NCI-H510A treated with DMSO at 0.1 percent for 48 hours (cell line): ENCODE data around the gene POTEF.
"Not testable (repeated sequence)": the region's sequence is repeated elsewhere in the genome, so short reads cannot be mapped to it uniquely, and the experiment has no call there.

Experiments used
- DNase-seq: peaks from one replicate; lab custom pipeline; 2025; lab: John Stamatoyannopoulos, UW

Gene POTEF

DNA sequence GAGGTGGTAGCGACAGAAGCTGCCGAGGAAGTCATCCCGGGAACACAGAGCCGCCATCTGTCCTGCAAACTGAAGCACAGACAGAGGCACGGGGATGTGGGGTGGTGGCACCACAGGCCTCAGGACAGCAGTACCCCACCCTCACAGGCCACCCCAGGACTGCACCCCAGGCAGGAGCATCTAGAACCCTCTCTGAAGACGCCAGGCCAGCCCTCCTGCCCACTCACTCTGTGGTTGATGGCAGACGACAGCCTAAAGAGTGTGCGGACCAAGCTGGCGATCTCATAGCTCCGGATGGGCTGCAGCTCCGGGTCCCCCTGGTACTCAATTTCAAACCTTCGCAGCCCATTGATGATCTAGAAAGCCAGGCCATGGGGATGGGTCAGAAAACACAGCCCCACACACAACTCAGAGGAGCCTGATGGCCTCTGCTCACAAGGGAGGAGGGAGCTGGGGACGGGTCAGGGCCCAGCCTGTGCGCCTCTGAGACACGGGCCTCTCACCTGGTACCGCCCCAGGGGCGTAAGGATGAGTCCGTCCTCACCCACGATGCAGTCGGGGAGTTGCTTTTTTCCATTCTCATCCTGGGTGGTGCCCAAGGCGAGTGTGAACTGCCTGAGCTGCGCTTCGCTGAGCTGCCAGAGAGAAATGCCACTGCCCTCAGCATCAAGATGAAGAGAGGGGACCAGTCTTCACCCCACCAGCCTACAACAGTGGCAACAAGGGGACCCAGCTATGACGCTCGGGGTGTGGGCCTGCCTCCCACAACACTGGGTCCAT lies 24.0 kb upstream of the POTEF start:
- DNase-seq = no peak

DNA sequence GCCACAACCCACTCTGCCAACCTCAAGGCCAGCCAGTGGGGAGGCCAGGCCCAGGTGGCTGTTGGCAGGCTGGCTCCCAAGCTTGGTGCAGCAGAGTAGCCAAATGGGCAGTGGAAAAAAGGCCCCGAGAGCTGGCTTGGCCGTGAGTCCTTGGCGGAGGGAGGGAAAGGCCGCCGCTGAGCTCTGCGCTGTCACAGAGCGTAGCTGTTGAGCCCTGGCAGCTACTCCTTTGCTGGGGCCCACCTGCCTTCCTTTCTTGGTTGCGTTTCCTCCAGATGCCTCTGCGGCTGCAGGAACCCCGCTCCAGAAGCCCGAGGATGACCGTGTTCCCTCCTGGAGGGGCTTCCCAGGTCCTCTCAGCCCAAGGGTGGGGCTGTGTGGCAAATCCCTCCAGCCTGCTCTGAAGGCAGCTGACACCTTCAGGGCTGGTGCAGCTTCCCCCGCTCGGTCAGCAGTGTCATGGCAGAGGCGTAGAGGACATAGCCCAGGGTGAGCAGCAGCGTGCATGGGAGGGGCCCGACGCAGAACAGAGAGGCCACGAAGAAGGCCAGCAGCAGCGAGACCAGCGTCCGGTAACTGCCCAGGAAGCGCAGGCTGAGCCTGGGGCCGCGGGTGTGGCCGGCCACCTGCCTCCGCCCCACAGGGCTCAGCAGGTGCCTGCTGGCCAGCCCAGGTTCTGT lies 23.3 kb upstream of the POTEF start:
- not testable (repeated sequence) for DNase-seq

DNA sequence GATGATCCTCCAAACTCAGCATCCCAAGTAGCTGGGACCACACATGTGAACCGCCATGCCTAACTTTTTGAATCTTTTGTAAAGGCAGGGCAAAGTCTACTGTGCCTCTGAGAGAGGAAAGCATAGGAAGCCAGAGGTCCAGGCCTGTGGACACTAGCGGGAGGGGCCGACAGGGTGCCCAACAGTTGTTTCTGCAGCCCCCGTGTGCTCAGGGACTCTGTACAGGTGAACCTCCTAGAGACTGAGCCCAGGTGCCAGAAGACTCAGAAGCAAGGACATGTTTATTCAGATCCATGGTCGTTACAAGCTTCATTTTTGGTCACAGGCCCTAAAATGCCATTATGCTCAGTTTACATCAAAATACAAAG lies 22.1 kb upstream of the POTEF start:
- not testable (repeated sequence) for DNase-seq

DNA sequence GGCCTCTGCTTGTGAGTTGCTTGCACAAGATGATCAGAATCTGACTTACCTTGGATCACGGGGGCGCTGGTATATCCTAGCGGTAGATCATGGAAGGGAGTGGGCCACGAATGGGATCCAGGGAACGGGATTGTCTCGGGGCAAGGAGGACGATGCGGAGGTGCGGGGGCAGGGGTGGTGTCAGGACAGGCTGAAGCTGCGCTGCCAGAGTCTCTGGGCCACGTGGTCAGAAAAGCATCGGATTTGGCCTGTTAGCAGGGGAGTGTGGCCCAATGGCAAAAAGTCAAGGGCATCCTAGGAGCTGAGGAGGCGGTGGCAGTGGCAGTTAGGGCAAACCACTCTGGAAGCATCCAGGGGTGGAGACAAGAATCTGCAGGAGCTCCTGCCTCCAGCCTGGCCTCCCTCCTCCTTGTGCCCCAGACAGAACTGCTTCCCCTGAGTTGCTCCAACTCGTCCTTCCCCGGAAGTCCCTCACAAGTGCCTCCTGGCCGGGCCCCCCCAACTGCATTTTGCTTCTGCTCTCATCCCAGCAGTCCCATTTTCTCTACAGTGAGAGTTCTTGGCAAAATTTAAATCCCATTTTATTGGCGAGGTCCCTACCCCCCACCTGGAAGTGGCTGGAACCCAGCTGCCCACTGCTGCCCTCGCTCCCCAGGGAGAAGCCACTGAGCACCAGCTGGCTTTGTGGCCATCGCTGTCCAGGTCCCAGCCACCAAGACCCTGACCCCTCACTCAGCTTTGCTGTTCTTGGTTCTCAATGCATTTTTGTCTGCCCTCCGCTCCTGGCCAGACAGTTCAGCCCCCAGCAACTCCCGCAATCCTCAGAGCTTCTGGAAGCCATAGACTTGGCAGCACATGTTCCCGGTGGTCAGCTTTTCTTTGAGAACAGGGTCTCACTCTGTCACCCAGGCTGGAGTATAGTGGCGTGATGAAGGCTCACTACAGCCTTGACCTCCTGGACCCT lies 21.4 kb upstream of the POTEF start:
- DNase-seq = no peak

DNA sequence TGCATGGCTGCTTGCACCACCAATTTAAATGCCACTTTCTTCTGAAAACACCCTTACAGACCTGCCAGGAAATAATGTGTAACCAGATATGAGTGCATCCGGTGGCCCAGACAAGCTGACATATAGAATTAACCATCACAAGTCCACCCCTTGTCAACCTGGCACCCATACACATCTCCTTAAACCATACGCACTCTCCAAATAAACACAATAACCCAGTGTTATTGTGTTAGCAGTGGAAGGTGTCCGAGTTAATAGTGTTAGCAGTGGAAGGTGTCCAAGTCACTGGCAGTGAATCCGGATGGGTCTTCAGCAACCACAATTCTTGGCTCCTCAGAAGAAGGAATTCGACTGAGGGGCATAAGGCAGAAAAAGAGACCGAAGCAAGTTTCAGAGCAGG lies 19.5 kb upstream of the POTEF start:
- DNase-seq = peak; percentile 37

DNA sequence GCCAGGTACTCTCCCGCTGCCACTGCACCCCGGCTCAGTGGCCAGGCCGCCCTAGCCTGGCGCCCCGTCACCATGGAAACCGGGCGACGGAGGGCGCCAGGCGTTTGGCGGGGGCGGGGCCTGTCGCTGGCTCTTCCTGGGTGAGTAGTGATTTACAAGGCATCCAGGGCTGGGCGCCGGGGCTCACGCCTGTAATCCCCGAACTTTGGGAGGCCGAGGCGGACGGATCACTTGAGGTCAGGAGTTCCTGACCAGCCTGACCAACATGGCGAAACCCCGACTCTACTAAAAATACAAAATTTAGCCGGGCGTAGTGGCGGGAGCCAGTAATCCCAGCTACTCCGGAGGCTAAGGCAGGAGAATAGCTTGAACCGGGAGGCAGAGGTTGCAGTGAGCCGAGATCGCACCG lies 16.0 kb upstream of the POTEF start, which contains the start of gene CCDC74B:
TSS of gene CCDC74B (minus strand) at position 107 of the 409 bp plus-strand sequence. CDS start 116 bp downstream, outside the sequence.
- DNase-seq = peak; percentile 34

DNA sequence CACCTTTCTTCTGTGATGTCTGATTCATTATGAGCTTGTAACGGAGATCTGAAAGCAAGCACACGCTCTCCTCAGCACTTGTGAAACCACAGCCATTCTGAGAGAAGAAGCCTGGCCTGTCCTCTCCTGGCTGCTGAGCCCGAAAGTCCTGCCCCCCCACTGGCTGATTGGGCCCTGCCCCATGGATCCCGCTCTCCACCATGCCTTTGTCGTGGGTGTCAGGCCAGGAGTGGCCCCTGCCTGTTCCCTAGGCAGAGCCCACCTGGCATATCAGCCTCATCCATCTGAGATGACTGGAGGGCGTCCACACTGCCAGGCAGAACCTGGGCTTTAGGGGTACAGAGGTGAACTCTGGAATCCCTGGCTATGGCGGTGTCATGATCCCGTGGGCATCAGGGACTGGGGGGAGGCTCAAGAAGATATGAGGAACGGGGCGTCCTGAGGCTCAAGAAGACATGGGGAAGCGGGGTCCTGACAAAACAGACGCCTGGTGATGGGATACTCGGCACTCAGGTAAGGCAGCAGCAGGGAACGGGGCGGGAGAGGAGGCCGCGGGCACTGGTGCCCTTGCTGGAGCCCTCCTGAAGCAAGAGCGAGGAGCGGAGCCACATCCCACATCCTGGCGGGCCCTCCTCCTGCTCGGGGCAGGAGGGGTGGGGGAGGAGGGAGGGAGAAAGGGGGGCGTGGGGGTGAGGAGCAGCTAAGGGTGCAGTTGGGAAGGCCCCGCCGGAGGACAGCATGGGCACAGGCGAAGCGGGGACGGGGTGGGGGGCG lies 14.4 kb upstream of the POTEF start:
- peak; percentile 6 for DNase-seq

DNA sequence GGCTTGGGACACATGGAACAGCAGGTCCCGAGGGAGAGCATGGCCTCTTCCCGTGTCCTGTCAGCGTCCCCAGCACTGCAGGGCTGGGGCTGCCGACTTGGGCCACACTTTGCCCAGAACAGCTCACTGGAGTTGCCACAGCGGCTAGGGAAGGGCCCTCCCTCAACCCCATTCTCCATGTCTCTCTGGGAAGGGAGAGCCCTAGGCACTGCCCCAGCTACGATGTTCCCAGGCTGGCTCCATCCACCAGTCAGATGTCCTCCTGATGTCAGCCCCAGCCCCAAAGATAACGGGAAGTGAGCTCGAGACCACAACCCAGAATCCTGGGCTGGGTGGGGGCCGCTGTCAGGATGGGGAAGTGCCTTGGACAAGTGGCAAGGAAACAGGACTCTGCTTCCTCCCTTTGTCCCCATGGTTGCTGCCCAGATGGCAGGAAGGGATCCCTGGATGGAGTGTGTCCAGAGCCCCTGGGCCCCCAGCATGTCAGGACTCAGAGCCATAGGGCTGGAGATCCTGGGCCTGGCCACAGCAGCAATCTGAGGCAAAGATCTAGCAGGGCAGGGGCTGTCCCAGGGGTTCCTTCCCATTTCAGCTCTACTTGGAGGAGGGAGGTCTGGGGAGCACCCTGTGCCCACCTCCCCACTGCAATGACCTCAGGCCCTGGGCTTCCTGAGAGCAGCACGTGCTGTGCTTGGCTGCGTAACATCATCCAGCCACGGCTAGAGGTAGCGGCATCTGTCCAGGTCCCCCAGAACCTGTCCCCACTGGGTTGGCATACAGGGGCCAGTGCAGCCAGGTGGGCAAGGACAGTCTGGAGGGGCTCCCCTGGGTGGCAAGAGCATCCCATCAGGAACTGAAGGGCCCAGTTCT lies 13.6 kb upstream of the POTEF start:
- DNase-seq = not testable (repeated sequence)

DNA sequence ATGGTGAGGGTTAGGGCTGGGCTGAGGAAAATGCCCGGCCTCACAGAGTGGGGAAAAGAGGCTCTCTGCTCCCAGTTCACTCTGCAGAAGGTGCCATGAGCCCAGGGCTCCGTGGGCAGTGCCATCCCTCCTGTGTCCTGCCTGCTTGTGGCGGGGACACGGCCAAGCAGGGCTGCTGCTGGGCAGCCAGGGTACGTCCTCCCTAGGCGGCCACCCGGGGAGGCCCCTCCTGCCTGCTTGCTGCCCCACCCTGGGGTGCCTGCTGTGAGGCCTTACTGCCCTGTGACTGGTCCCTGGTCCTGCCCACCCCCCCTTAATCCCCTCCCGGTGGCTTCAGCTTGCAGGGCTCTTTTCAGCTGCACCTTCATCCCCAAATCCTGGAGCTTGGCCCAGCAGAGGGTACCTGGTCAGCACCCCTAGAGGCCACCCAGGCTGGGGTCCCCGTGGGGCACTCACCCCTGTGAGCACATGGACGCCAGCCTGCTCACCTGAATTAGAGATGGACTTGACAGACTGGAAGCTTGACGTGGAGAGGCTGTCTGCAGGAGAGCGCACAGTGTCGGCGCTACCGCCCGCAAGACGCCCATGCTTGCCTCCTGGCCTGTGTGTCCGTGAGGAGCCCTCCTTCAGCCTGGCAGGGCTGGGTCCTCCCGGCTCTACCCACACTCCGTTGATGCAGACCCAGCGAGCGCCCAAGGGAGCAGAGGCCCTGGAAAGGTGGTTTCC lies 12.8 kb upstream of the POTEF start:
- not testable (repeated sequence) for DNase-seq

DNA sequence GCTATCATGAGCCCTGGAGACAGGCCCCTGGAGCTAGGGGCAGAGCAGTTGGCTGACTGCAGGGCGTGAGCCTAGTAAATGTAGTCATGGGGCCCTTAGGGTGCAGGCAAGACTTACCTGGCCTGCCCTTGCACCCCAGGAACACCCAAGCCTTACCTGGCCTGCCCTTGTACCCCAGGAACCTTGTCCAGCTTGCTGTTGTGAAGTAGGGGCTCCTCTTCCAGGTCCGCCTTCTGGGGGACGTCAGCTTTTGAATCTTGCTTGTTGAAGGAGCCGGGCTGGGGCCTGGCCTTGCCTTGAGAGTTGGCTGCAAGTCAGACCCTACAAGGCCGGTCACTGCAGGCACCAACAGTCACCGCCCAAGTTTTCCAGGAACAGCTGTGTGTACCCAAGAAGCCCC lies 12.0 kb upstream of the POTEF start:
- not testable (repeated sequence) for DNase-seq

DNA sequence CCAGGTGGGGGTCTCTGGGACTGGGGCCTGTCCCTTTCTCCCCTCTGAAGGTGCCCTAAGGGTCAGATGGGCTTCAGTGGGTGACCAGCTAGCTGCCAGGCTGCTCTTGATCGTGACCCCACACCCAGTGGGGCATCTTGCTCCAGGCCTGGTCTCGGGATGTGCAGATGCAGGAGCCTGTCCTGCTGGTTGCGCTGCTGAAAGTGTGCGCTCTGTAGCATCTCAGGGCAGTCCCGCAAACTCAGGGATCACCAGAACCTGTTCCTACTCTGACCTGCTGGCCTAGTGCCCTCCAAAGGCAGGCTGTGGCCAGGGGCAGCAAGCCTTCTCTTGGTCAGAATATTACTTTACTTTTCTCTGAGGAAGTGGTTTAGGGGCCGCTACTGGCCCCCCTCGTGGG lies 11.5 kb upstream of the POTEF start:
- DNase-seq = not testable (repeated sequence)

DNA sequence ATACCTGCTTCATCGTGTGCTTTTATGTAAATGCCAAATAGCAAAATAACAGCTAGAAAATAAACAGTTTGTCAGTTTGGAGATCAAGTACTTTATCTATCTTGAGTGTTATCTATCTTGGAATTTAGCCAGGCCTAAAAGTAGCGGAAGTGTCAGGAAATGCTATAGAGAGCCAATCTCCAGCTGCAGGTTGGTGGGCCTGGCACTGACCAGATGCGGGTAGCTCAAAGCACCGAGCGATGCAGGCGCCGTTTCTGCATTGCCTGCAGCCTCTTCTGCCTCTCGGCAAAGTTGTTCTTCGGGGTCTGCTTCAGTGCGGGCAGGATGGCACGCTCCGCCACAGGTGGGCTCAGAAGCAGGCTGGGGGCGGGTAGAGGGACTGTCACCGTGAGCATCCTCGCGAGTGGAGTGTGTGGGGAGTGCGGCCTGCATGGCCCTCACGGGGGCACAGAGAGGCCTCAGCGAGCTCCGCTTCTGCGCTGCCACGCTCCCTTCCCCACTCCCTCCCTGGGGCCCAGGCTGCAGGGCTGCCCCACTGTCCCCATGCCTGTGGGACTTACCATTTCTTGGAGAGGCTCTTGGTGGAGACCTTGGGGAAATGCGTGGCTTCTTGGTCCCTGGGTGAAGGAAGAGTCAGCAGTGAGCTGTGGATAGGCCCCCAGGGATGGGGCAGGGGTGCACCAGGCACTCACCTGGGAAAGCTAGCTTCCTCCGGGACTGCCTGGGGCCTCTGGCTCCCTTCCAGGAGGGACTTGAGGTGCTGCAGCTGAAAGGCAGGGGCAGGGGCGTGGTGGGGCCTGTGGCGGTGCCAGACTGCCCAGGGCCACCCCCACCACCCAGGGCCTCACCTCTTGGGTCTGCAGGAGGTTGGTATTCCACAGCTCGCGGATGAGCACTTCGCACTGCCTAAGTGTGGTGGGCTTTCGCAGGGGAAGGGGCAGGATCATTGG lies 10.6 kb upstream of the POTEF start:
- DNase-seq = not testable (repeated sequence)

DNA sequence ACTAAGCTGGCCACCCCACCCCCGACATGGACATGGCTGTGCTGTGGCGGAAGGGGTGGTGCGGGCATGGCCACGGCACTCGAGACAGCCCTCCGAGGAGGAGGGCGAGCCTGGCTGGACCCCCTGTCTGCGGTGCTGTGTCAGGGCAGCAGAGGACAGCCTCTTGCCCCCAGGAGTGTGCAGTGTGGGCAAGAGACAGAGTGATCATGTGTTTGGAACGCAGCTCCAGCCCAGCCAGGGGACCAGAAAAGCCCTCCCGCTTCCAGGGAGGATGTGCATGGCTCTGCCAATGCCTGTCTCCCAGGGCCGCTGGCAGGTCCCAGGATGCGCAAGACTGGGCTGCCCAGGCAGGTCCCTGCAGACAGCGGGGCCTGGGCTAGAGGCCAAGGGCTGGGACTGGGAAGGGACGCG lies 9.8 kb upstream of the POTEF start:
- not testable (repeated sequence) for DNase-seq

DNA sequence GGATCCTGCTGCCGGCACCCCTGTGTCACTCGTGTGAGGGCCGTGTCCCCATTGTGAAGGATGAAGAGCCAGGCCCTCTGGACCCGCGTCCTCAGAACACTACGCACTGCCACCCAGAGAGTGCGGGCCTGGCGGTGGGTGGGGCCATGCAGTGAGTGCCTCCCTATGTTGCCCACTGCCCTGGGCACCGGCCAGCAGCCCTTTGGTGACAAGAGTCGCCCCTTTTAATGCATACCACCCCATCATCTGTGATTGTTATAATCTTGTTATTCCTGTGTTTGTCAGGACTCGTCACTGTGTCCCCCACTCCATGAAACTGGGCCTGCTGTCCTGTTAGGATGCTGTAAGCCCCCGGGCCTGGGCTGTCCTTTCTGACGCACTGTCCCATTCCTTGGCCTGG lies 9.3 kb upstream of the POTEF start:
- not testable (repeated sequence) for DNase-seq

DNA sequence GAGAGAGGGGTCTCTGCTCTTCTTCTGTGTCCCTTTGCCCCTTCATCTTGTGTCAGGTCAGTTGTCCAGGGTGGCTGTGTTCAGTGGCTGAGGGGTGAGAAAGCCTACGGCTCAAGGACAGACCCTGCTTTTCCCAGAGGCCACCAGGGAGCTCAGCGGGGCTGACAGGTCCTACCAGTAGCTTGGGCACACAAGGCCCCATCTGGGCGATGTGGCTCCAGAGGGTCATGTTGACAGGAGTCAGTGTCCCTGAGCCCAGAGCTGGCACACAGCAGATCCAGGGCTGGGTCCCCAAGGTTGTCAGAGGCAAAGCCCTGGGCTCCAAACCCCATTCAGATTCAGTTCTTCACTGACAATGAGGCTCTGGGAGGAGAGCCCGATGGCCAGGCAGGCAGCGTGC lies 8.1 kb upstream of the POTEF start:
- not testable (repeated sequence) for DNase-seq

DNA sequence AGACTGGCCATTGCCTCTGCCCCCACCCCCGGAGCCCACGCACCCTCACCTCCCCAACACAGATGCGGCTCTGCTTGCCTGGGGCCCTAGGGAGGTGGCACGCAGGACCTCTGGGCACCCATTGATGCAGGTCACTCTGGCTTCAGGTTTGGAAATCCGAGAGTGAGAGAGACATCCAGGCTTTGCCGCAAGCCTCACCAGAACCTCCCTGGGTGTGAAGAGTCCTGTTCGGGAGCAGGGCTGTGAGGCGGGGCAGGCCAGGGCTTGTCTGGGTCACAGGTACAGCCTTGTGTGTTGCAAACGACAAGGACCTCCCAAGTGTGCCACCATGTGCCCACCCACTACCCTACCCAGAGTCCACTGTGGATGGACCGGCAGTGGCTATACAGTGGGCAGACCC lies 7.5 kb upstream of the POTEF start:
- not testable (repeated sequence) for DNase-seq

DNA sequence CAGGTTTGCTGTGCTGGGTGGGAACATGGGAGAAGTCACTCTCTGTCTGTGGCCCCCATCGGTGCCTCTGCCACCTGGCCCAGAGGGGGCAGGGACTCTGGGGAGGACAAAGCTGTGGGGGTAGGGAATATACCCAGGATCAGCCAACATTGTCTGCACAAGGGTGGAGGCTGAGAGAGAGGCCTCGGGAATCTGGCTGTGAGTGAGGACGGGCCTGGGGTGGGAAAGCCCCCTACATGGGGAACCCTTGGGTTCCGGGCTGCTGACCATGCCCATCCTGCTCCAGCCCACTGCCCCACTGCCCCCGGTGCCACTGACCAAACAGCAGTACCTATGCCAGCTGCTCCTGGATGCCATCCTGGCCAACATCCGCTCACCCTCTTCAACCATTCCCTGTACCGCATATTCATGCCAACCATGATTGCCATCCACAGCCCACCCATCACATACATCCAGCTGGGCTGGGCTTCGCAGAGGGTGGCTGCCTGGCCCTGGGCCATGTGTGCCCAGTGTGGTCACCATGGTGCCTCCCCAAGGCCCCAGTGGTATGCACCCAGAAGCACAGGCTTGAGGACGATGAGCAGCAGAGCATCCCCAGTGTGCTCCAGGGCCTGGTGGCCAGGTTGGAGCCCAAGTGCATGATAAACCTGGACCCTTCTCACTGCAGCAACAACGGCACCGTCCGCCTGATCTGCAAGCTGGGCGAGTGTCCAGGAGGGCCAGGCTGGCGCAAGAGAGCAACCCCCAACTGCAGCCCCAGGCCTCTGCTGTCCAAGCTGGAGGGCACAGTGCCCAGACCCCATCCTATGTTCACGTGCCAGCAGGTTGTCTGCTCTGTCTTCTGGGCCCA lies 6.9 kb upstream of the POTEF start:
- DNase-seq = no peak

DNA sequence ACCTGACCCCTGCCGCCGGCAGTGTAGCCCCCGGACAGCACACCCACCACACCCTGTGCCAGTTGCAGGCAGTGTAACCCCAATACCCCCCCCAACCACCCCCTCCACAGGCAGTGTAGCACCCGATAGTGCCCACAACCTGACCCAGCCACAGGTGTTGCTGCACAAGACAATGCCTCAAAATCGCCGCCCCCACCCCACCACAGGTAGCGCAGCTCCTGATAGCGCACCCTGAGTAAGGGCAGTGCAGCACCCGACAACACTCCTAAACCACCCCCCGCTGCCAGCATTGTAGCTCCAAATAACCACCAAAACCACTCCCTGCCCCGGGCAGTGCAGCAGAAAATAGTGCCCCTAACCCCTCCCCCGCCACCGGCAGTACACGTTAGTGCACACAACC lies 558 bp downstream of the POTEF start:
- DNase-seq = not testable (repeated sequence)
